ENCODE results near the gene POFUT2.

The POFUT2 gene

DNA sequence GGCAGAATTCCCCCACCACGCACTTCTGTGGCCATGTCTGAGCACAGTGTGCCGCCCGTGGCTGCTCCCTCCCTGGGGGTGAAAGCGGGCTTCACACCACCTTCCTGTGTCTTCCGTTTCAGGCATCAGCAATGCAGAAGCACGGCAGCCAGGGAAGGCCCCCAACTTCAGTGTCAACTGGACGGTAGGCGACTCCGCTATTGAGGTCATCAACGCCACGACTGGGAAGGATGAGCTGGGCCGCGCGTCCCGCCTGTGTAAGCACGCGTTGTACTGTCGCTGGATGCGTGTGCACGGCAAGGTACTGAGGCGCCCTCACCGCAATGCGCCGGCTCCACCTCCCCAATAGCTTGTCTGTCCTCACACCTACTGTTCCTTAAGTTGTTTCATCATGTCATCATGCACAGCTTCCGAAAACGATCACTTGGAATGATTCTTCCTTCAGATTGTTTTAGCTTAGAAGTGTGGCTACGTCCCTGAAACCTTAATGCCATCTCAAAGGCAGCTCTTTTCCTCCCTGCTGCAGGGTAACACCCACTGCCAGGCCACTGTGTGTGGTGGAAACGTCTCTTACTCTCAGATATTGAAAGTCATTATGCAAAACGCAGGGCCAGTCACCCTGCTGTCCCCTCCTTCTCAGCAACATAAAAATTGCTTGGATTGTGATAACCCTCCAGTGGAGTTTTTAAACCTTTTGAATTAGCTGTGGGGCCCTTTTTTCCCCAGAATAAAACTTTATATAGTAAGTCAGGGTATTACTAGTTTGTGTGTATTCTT, 66.8 kb downstream of the POFUT2 start:
- DNase-seq: no peak

DNA sequence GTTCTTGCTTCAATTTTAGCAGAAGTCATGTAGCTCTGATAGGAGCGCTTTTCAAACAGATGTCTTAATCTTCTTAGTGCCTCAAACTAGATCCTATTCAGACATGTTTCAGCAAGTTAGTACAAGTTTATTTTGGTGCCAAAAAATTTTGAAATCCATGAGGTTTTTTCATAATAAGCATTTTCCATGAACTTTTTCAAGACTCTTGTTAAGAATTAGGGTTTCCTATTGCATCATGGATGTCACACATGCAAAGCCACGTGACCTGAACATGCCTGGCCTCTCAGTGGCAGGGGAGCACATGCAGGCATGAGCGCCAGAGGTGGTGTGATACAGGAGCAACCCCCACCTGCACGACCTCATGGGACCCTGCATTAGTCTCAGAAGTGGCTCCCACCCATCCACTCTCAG, 67.6 kb downstream of the POFUT2 start:
- DNase-seq: no peak

DNA sequence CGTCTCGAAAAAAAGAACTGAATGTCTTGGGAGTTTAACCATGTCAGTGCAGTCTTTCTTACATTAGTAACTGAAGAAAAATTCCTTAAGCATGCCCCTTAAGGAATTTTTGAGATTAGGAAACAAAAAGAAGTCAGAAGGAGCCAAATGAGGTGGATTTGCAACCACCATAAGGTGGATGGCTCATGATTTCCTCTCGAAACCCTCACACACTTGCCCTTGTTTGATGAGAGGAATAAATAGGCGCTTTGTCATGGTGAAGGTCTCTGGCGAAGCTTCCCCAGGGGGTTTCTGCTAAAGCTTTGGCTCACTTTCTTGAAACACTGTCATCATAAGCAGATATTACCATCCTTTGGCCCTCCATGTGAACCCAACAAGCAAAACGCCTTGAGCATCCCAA, 68.2 kb downstream of the POFUT2 start:
- no peak for DNase-seq

GRCh38 chr21:45217010-45217409, 70.7 kb downstream of the POFUT2 start:
- DNase-seq: no peak

DNA sequence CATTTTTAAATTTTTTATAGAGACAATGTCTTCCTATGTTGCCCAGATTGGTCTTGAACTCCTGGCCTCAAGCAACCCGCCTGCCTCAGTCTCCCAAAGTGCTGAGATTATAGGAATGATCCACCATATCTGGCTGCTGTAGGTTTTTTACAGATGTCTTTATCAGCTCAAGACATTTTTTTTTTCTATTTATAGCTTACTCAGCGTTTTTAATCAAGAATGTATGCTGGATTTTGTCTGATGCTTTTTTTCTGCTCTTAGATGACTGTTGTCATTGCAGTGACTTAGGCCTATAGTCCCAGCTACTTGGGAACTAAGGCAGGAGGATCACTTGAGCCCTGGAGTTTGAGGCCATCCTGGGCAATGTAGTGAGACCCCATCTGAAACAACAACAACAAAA, 72.5 kb downstream of the POFUT2 start:
- DNase-seq: no peak
